Peyer's patch (tissue), 4 donors: Measurements from ENCODE around the gene HECA. TPM values are rescaled to one million over a fixed set of nuclear protein-coding genes. Genes with fewer than 3 reads are reported as not detected.

ENCODE experiments used
- DNase-seq, 3 donors: peaks; one replicate each; pipeline ENCODE4 v3.0.0-alpha.2; 2017 to 2019
- H3K27ac ChIP-seq, 4 donors: fragments of 200-600 bp; sonication (generic); one replicate each; pipeline ENCODE4 v1.5.1; 2016 to 2019
- H3K27me3 ChIP-seq, 2 donors: fragments of 200-600 bp; sonication (generic); one replicate each; pipeline ENCODE4 v1.5.1; 2019
- H3K36me3 ChIP-seq, 3 donors: fragments of 200-600 bp; sonication (generic); one replicate each; pipeline ENCODE4 v1.5.1; 2016 to 2019
- H3K4me1 ChIP-seq, 4 donors: fragments of 200-600 bp; sonication (generic); one replicate each; pipeline ENCODE4 v1.5.1; 2016 to 2019
- H3K4me3 ChIP-seq, 4 donors: fragments of 200-600 bp; sonication (generic); 1 replicate in 3 of 4; 2 replicates in 1 of 4; pipeline ENCODE4 v1.5.1; 2016 to 2019; ENCODE audit warnings: mild to moderate bottlenecking in 1 of 4
- H3K9me3 ChIP-seq, 4 donors: fragments of 200-600 bp; sonication (generic); one replicate each; pipeline ENCODE4 v1.5.1; 2016 to 2019; ENCODE audit warnings: mild to moderate bottlenecking in 1 of 4
- CTCF ChIP-seq, 6 experiments: fragments of 450-650 bp in 4 of 6; fragments of 200-600 bp in 2 of 6; sonication (generic) in 1 of 6; IDR thresholded peaks; one replicate each; pipeline ENCODE4 v1.5.1; 2017 to 2019; ENCODE audit warnings: antibody characterized with exemption in 6 of 6, mild to moderate bottlenecking in 3 of 6, moderate library complexity in 1 of 6
- POLR2A ChIP-seq, 2 donors: fragments of 450-650 bp; IDR thresholded peaks; one replicate each; pipeline ENCODE4 v1.5.1; 2017; ENCODE audit warnings: antibody characterized with exemption in 2 of 2, mild to moderate bottlenecking in 2 of 2, moderate library complexity in 2 of 2
- total RNA-seq, 4 donors: library from RNA; depleted of rRNA; stranded (reverse); fragments of >200 nt; gene quantifications; one replicate each; pipeline ENCODE4 v1.1.0, GENCODE V29; 2016

HECA gene
- total RNA-seq, 4 donors from 2014 or later = 43.6 to 60.9 (median 51.6) TPM

GRCh38 chr6:139109558-139109957, 25.3 kb upstream of the HECA start:
- no peaks in the 10 kb centered on the region for H3K27me3 ChIP-seq
- no peak overlapping the region for H3K4me3 ChIP-seq
- H3K27ac ChIP-seq = no peak overlapping the region
- H3K9me3 ChIP-seq = no peaks in the 10 kb centered on the region
- no peaks in the 10 kb centered on the region for H3K36me3 ChIP-seq
- no peaks in the 10 kb centered on the region for H3K4me1 ChIP-seq
- DNase-seq = peak in 1 of 3 donors; percentile 56
- TF ChIP-seq POLR2A (IDR thresholded peaks at IDR 0.05) (no peak), CTCF (IDR thresholded peaks at IDR 0.05) (peak in 4 of 6 experiments; percentile 24 to 37 (median 30))

GRCh38 chr6:139112146-139112545, 22.7 kb upstream of the HECA start:
- H3K4me3 ChIP-seq = no peak overlapping the region
- no peaks in the 10 kb centered on the region for H3K27me3 ChIP-seq
- H3K4me1 ChIP-seq = no peaks in the 10 kb centered on the region
- TF ChIP-seq CTCF (IDR thresholded peaks at IDR 0.05) (no peak), POLR2A (IDR thresholded peaks at IDR 0.05) (no peak)
- no peaks in the 10 kb centered on the region for H3K9me3 ChIP-seq
- DNase-seq = no peak
- peak overlapping the region in 2 of 4 donors; percentile 32 to 50 for H3K27ac ChIP-seq
- H3K36me3 ChIP-seq = no peaks in the 10 kb centered on the region

- H3K9me3 ChIP-seq = no peaks in the 10 kb centered on the region
- DNase-seq = no peak
- TF ChIP-seq POLR2A (IDR thresholded peaks at IDR 0.05) (no peak), CTCF (IDR thresholded peaks at IDR 0.05) (no peak)
- no peaks in the 10 kb centered on the region for H3K4me1 ChIP-seq
- peak overlapping the region; percentile 32 to 57 (median 46) for H3K27ac ChIP-seq
- H3K36me3 ChIP-seq = no peaks in the 10 kb centered on the region
- H3K4me3 ChIP-seq = no peak overlapping the region
- no peaks in the 10 kb centered on the region for H3K27me3 ChIP-seq
Observed at GRCh38 chr6:139112561-139112960, 22.3 kb upstream of the HECA start.

GRCh38 chr6:139114746-139115145, 20.1 kb upstream of the HECA start:
- TF ChIP-seq CTCF (IDR thresholded peaks at IDR 0.05) (no peak), POLR2A (IDR thresholded peaks at IDR 0.05) (no peak)
- Histone ChIP-seq H3K36me3 (no peaks in the 10 kb centered on the region), H3K27ac (no peak overlapping the region)

GRCh38 chr6:139115989-139116758, 18.7 kb upstream of the HECA start:
- no peak for DNase-seq
- Histone ChIP-seq H3K36me3 (no peaks in the 10 kb centered on the region), H3K4me3 (no peak overlapping the region), H3K27me3 (no peaks in the 10 kb centered on the region), H3K9me3 (peaks cover 0 to 6% (median 0%) of the 10 kb centered on the region in 4 donors), H3K4me1 (no peaks in the 10 kb centered on the region), H3K27ac (no peak overlapping the region)
- TF ChIP-seq POLR2A (IDR thresholded peaks at IDR 0.05) (no peak), CTCF (IDR thresholded peaks at IDR 0.05) (no peak)

More at GRCh38 chr6:139114746-139115145, 20.1 kb upstream of the HECA start:
- Histone ChIP-seq H3K9me3 (peaks cover 0 to 2% (median 0%) of the 10 kb centered on the region in 4 donors), H3K4me1 (no peaks in the 10 kb centered on the region), H3K27me3 (no peaks in the 10 kb centered on the region), H3K4me3 (no peak overlapping the region)
- no peak for DNase-seq
